GM12892 (cell line): ENCODE measurements around the gene MAS1L.

Experiments
- POLR2A ChIP-seq: IDR thresholded peaks from 2 replicates; pipeline ENCODE4 v1.6.1; 2011; ENCODE audit warnings: low read depth, low read length, control low read depth
- TAF1 ChIP-seq: IDR thresholded peaks from 2 replicates; pipeline ENCODE4 v1.6.1; 2011; ENCODE audit warnings: low read depth, mild to moderate bottlenecking, control low read depth, low read length, borderline replicate concordance

GRCh38 chr6:29517245-29517644 is 29.5 kb upstream of the MAS1L start:
- TF ChIP-seq POLR2A (no peak), TAF1 (no peak)
